IMR-90 (cell line): ENCODE data around the gene PPP4C. TPM values are rescaled to one million over a fixed set of nuclear protein-coding genes. Genes with fewer than 3 reads are reported as not detected.
A peak's percentile ranks its signal among the peaks of the same experiment; 100 is the strongest.

Experiments
- ATAC-seq: fragments of 200-7000 bp; cut with Tn5 transposase; 2 replicates; pipeline ENCODE4 v1.9.1; 2020; ENCODE audit warnings: low read depth, mild to moderate bottlenecking, moderate library complexity
- BruUV-seq: library from RNA; stranded (reverse); fragments of 400-500 nt; replicated peaks from 2 replicates; lab custom pipeline; 2021; lab: Mats Ljungman, UMichigan
- CTCF ChIA-PET: fragments of 300-600 bp; formaldehyde crosslinking; extraction: SDS; loops from one replicate; lab custom pipeline; 2021; ENCODE audit warnings: antibody characterized with exemption; lab: Yijun Ruan, JAX
- POLR2A ChIA-PET: fragments of 300-600 bp; sonication (Branson Sonifier 250); formaldehyde crosslinking; loops from one replicate; lab custom pipeline; 2022; ENCODE audit warnings: antibody characterized with exemption; ENCODE audit not compliant: unreplicated experiment; lab: Charles Lee
- DNase-seq: peaks from one replicate; pipeline ENCODE4 v3.0.0; 2013
- H2AFZ ChIP-seq: replicated peaks from 2 replicates; pipeline ENCODE3; 2013; ENCODE audit warnings: low read length, mild to moderate bottlenecking; ENCODE audit not compliant: poor library complexity
- H2AK5ac ChIP-seq: 2 replicates; pipeline ENCODE4 v1.6.1; 2013; ENCODE audit warnings: low read depth, low read length, inconsistent platforms
- H2AK9ac ChIP-seq: replicated peaks from 2 replicates; pipeline ENCODE3; 2013; ENCODE audit warnings: mild to moderate bottlenecking, low read depth, low read length, moderate library complexity; ENCODE audit not compliant: poor library complexity
- H2BK120ac ChIP-seq: 2 replicates; pipeline ENCODE4 v1.6.1; 2013; ENCODE audit warnings: low read depth, low read length, inconsistent platforms
- H2BK15ac ChIP-seq: 3 replicates; pipeline ENCODE4 v1.6.1; 2013; ENCODE audit warnings: low read depth, low read length, inconsistent platforms
- H2BK20ac ChIP-seq: 2 replicates; pipeline ENCODE4 v1.6.1; 2013; ENCODE audit warnings: low read depth, mild to moderate bottlenecking, inconsistent platforms, low read length, moderate library complexity
- H2BK5ac ChIP-seq: 2 replicates; pipeline ENCODE4 v1.6.1; 2013; ENCODE audit warnings: mild to moderate bottlenecking, low read depth, low read length, inconsistent platforms; ENCODE audit not compliant: poor library complexity, severe bottlenecking
- H3K14ac ChIP-seq: replicated peaks from 2 replicates; pipeline ENCODE4 v1.6.1; 2013; ENCODE audit warnings: low read depth, low read length, inconsistent platforms
- H3K18ac ChIP-seq: 2 replicates; pipeline ENCODE4 v1.6.1; 2013; ENCODE audit warnings: low read depth, low read length, control low read depth
- H3K23ac ChIP-seq: 2 replicates; pipeline ENCODE4 v1.6.1; 2013; ENCODE audit warnings: low read depth, low read length, inconsistent platforms
- H3K27ac ChIP-seq: 2 replicates; pipeline ENCODE4 v1.5.1; 2013; ENCODE audit warnings: mild to moderate bottlenecking, control low read depth, low read length; ENCODE audit not compliant: insufficient read depth
- H3K27me3 ChIP-seq: 2 replicates; pipeline ENCODE4 v1.6.1; 2013; ENCODE audit warnings: low read length; ENCODE audit not compliant: control insufficient read depth, insufficient read depth
- H3K36me3 ChIP-seq: 2 replicates; pipeline ENCODE4 v1.6.1; 2013; ENCODE audit warnings: low read length, mixed read lengths; ENCODE audit not compliant: control insufficient read depth, insufficient read depth
- H3K4ac ChIP-seq: 2 replicates; pipeline ENCODE4 v1.6.1; 2013; ENCODE audit warnings: low read depth, low read length, inconsistent platforms
- H3K4me1 ChIP-seq: 2 replicates; pipeline ENCODE4 v1.6.1; 2013; ENCODE audit warnings: low read length, mixed read lengths; ENCODE audit not compliant: control insufficient read depth, insufficient read depth
- H3K4me2 ChIP-seq: 2 replicates; pipeline ENCODE4 v1.6.1; 2013; ENCODE audit warnings: low read depth, mild to moderate bottlenecking, control low read depth, low read length, moderate library complexity
- H3K4me3 ChIP-seq: 2 replicates; pipeline ENCODE4 v1.5.1; 2013; ENCODE audit warnings: low read depth, mild to moderate bottlenecking, control low read depth, low read length, moderate library complexity; ENCODE audit not compliant: insufficient read depth
- H3K56ac ChIP-seq: 2 replicates; pipeline ENCODE4 v1.6.1; 2013; ENCODE audit warnings: low read length, inconsistent platforms; ENCODE audit not compliant: insufficient read depth; ENCODE audit errors: extremely low read depth
- H3K79me1 ChIP-seq, 2 experiments: 2 replicates each; pipeline ENCODE4 v1.6.1; 2013; ENCODE audit warnings: low read length in 2 of 2, inconsistent platforms in 1 of 2, low read depth in 1 of 2
- H3K9ac ChIP-seq: 2 replicates; pipeline ENCODE4 v1.6.1; 2013; ENCODE audit warnings: low read depth, low read length, control low read depth
- H3K9me1 ChIP-seq: 2 replicates; pipeline ENCODE4 v1.6.1; 2013; ENCODE audit warnings: low read length, inconsistent platforms; ENCODE audit not compliant: insufficient read depth
- H3K9me3 ChIP-seq: 2 replicates; pipeline ENCODE4 v1.6.1; 2013; ENCODE audit warnings: low read length; ENCODE audit not compliant: control insufficient read depth, insufficient read depth
- H4K20me1 ChIP-seq: 2 replicates; pipeline ENCODE4 v1.6.1; 2013; ENCODE audit warnings: low read length, inconsistent platforms; ENCODE audit not compliant: insufficient read depth
- H4K5ac ChIP-seq: 2 replicates; pipeline ENCODE4 v1.6.1; 2013; ENCODE audit warnings: mild to moderate bottlenecking, low read depth, low read length, control low read depth
- H4K8ac ChIP-seq, 2 experiments: 2 replicates each; pipeline ENCODE4 v1.6.1; 2013; ENCODE audit warnings: low read depth in 2 of 2, low read length in 2 of 2, control low read depth in 1 of 2, inconsistent platforms in 1 of 2
- H4K91ac ChIP-seq: 2 replicates; pipeline ENCODE4 v1.6.1; 2013; ENCODE audit warnings: low read depth, low read length, inconsistent platforms; ENCODE audit not compliant: insufficient read depth
- CEBPB ChIP-seq: IDR thresholded peaks from 2 replicates; pipeline ENCODE4 v1.6.1; 2012; ENCODE audit warnings: low read depth, low read length, improper control_type of control experiment
- CHD1 ChIP-seq: IDR thresholded peaks from 2 replicates; pipeline ENCODE4 v1.6.1; 2012; ENCODE audit warnings: low read depth, low read length, improper control_type of control experiment
- MAFK ChIP-seq: IDR thresholded peaks from 2 replicates; pipeline ENCODE4 v1.6.1; 2012; ENCODE audit warnings: low read depth, low read length, improper control_type of control experiment
- MAZ ChIP-seq: IDR thresholded peaks from 2 replicates; pipeline ENCODE4 v1.6.1; 2012; ENCODE audit warnings: low read depth, mild to moderate bottlenecking, low read length, improper control_type of control experiment, moderate library complexity, borderline replicate concordance
- NFE2L2 ChIP-seq: fragments of 150-350 bp; IDR thresholded peaks from 2 replicates; pipeline ENCODE4 v1.6.1; 2016; ENCODE audit warnings: low read depth, mild to moderate bottlenecking, low read length
- POLR2A ChIP-seq: IDR thresholded peaks from 2 replicates; pipeline ENCODE4 v1.6.1; 2012; ENCODE audit warnings: mild to moderate bottlenecking, low read depth, low read length
- SMC3 ChIP-seq: fragments of 150-350 bp; IDR thresholded peaks from 2 replicates; pipeline ENCODE4 v1.6.1; 2016; ENCODE audit warnings: low read depth, mild to moderate bottlenecking, antibody characterized with exemption, low read length, moderate library complexity
- WGBS, 2 experiments: methylation state at CpG; one replicate each; pipeline versions ENCODE4 v1.1.5 to v1.1.7; 2013; ENCODE audit warnings: missing lambda C conversion rate in 2 of 2; ENCODE audit not compliant: insufficient read length in 1 of 2; ENCODE audit errors: extremely low coverage in 2 of 2; 5-methylcytosine and 5-hydroxymethylcytosine counted together
- dilution Hi-C: fragments of 300-500 bp; cut with HindIII; formaldehyde crosslinking; loops from one replicate; pipeline ENCODE4 v1.14.3; 2018; ENCODE audit warnings: low sequenced_read_pairs; ENCODE audit not compliant: unreplicated experiment
- in situ Hi-C: fragments of 300-500 bp; cut with MboI; formaldehyde crosslinking; loops from 3 replicates; pipeline ENCODE4 v1.14.3; 2019; ENCODE audit warnings: low sequenced_read_pairs, inconsistent platforms, mixed read lengths
- intact Hi-C: fragments of 100-400 bp; cut with micrococcal nuclease; formaldehyde crosslinking; loops from 2 replicates; pipeline ENCODE4 v1.10.0; 2022
- polyA plus RNA-seq, 3 experiments: library from polyadenylated mRNA; depleted of rRNA; stranded (reverse); fragments of >200 nt; gene quantifications; 2 replicates each; pipeline ENCODE4 v1.2.3, GENCODE V29; 2012; ENCODE audit warnings: low replicate concordance in 1 of 3
- total RNA-seq: library from RNA; depleted of rRNA; stranded (reverse); fragments of >200 nt; gene quantifications from 2 replicates; pipeline ENCODE4 v1.2.3, GENCODE V29; 2012

PPP4C gene
- total and polyA plus RNA-seq, 2 of the 4 experiments (the other 2 are of a cell fraction), result 200 to 209 TPM

GRCh38 chr16:30069611-30070462 is 6.0 kb upstream of the PPP4C start:
- no peaks in the 10 kb centered on the region for H3K9me3 ChIP-seq
- ChIA-PET CTCF (no interaction called here), POLR2A (no interaction called here)
- ATAC-seq (no peak), DNase-seq (no peak)
- no peak overlapping the region for H2BK120ac ChIP-seq
- no peak overlapping the region for H2BK20ac ChIP-seq
- WGBS, 2 experiments, result 80% methylated on average over 1 of the region's 31 CpGs; no CpG with 5 or more reads in 1 of the 2 experiments
- no peak overlapping the region for H3K9ac ChIP-seq
- no peaks in the 10 kb centered on the region for H3K27me3 ChIP-seq
- H3K23ac ChIP-seq, result 0 out of 2 replicates have a peak overlapping the region, but pooled peaks have one; percentile 48
- intact Hi-C loops, result no loop called here
- peaks cover 61% of the 10 kb centered on the region for H3K36me3 ChIP-seq
- peak overlapping the region; percentile 39 for H2AFZ ChIP-seq
- H2BK15ac ChIP-seq, result no peak overlapping the region
- peak overlapping the region; percentile 89 for H2AK9ac ChIP-seq
- peaks cover 16 to 55% of the 10 kb centered on the region in 2 experiments for H3K79me1 ChIP-seq
- H4K20me1 ChIP-seq, result peaks cover 65% of the 10 kb centered on the region
- in situ Hi-C loops, result loop anchor here (10.0 kb wide), 1 partner anchor 335 kb away; the partner anchor contains the start of gene ZNF771
- no peak overlapping the region for H4K8ac ChIP-seq
- TSS peak; percentile 86 for BruUV-seq
- peaks cover 19% of the 10 kb centered on the region for H3K4me1 ChIP-seq
- H3K4me2 ChIP-seq, result peak overlapping the region; percentile 12; the same call in 1 of the 2 replicates
- H2AK5ac ChIP-seq, result no peak overlapping the region
- TF ChIP-seq POLR2A (no peak), SMC3 (no peak), NFE2L2 (no peak), CEBPB (no peak), MAZ (no peak), CHD1 (no peak), MAFK (no peak)
- H2BK5ac ChIP-seq, result no peak overlapping the region
- H3K27ac ChIP-seq, result no peak overlapping the region
- H4K91ac ChIP-seq, result no peak overlapping the region
- no peak overlapping the region for H3K4ac ChIP-seq
- H3K9me1 ChIP-seq, result peaks cover 19% of the 10 kb centered on the region
- no peak overlapping the region for H3K18ac ChIP-seq
- no peak overlapping the region for H3K56ac ChIP-seq
- H3K4me3 ChIP-seq, result no peak overlapping the region
- no peak overlapping the region for H4K5ac ChIP-seq
- dilution Hi-C loops, result no loop called here
- no peak overlapping the region for H3K14ac ChIP-seq
